ENCODE results near the gene ITM2B. TPM values are rescaled to one million over a fixed set of nuclear protein-coding genes. Genes with fewer than 3 reads are reported as not detected.

ITM2B gene
- total RNA-seq, 1 donor from 2014 or later, result 236 TPM

DNA sequence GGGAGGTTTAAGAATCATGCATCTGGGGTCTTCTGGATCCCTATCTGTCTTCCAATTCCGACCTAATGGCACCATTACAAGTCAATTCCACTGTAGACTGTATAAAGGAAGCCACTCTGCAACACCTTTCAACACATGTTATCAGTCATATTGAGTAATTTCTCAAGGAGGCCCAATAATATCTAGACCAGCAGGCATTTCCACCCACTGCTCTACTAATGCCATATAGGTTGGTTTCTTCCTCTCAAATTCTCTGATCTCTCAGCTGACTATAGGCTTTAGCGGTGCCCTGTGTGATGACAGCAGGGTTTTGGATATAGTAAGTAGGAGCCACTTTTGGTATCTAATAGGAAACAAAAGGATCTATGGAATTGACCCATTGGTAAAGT lies 12.4 kb upstream of the ITM2B start:
- no peak overlapping the region for H3K27ac Mint-ChIP-seq (ENCODE audit: unreplicated experiment)
- no peak overlapping the region for H3K4me3 Mint-ChIP-seq (ENCODE audit: unreplicated experiment)
- H3K36me3 Mint-ChIP-seq (ENCODE audit: unreplicated experiment), result peaks cover 4% of the 10 kb centered on the region
- no peak for TF ChIP-seq CTCF (IDR thresholded peaks at IDR 0.05; ENCODE audit: partially characterized antibody, unreplicated experiment)
- no peaks in the 10 kb centered on the region for H3K9me3 Mint-ChIP-seq (ENCODE audit: unreplicated experiment)
- H3K27me3 Mint-ChIP-seq (ENCODE audit: unreplicated experiment), result no peaks in the 10 kb centered on the region
- DNase-seq, result no peak
- no peaks in the 10 kb centered on the region for H3K4me1 Mint-ChIP-seq (ENCODE audit: low read depth, unreplicated experiment)

- Mint-ChIP-seq H3K4me1 (ENCODE audit: low read depth, unreplicated experiment) (no peaks in the 10 kb centered on the region), H3K36me3 (ENCODE audit: unreplicated experiment) (no peaks in the 10 kb centered on the region)
Measured at GRCh38 chr13:48220981-48221685, 11.9 kb upstream of the ITM2B start.

GRCh38 chr13:48221686-48222187 lies 11.3 kb upstream of the ITM2B start:
- Mint-ChIP-seq H3K4me1 (ENCODE audit: low read depth, unreplicated experiment) (no peaks in the 10 kb centered on the region), H3K36me3 (ENCODE audit: unreplicated experiment) (no peaks in the 10 kb centered on the region), H3K27me3 (ENCODE audit: unreplicated experiment) (no peaks in the 10 kb centered on the region), H3K4me3 (ENCODE audit: unreplicated experiment) (no peak overlapping the region), H3K9me3 (ENCODE audit: unreplicated experiment) (no peaks in the 10 kb centered on the region), H3K27ac (ENCODE audit: unreplicated experiment) (no peak overlapping the region)
- no peak for DNase-seq
- TF ChIP-seq CTCF (IDR thresholded peaks at IDR 0.05; ENCODE audit: partially characterized antibody, unreplicated experiment), result no peak

More at GRCh38 chr13:48220981-48221685, 11.9 kb upstream of the ITM2B start:
- H3K27me3 Mint-ChIP-seq (ENCODE audit: unreplicated experiment), result no peaks in the 10 kb centered on the region
- no peak overlapping the region for H3K4me3 Mint-ChIP-seq (ENCODE audit: unreplicated experiment)
- no peak for TF ChIP-seq CTCF (IDR thresholded peaks at IDR 0.05; ENCODE audit: partially characterized antibody, unreplicated experiment)
- no peaks in the 10 kb centered on the region for H3K9me3 Mint-ChIP-seq (ENCODE audit: unreplicated experiment)
- no peak for DNase-seq
- H3K27ac Mint-ChIP-seq (ENCODE audit: unreplicated experiment), result no peak overlapping the region

DNA sequence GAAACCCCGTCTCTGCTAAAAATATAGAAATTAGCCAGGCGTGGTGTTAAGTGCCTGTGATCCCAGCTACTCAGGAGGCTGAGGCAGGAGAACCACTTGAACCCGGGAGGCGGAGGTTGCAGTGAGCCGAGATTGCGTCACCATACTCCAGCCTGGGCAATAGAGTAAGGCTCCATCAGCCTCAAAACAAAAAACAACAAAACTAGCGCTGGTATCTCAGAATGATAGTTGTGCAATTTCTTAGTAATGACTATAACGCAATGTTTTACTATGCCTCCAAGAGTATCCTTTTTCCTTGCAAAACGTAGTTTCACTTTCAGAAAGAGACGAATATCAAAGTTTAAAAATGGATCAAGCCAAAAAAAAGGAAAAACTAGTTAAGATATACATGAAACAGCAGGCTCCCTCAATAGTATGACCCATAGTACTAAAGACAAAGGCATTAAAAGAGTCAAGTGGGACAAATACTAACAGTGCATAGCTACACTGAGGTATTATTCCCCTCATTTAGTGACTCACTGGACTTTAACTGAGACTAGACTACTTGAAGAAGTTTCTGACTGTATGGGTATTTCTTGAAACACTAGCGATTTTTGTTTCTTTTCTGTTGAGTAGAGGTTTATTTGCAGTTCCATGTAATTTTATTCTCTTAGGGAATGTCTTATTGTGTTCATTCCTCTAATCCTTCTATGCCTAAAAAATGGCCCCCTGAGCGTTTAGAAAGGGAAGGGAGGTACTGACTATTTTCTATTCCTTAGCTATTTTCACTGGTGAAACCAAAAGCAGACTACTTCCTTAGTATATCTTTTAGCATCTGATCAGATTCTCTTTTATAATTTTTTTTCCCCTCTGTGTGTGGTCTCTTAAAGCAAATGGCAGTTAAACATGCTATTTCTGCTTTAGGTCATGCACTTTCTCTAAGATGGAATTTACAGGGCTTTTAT lies 10.4 kb upstream of the ITM2B start:
- H3K9me3 Mint-ChIP-seq (ENCODE audit: unreplicated experiment), result no peaks in the 10 kb centered on the region
- no peak overlapping the region for H3K27ac Mint-ChIP-seq (ENCODE audit: unreplicated experiment)
- H3K4me1 Mint-ChIP-seq (ENCODE audit: low read depth, unreplicated experiment), result no peaks in the 10 kb centered on the region
- no peak for TF ChIP-seq CTCF (IDR thresholded peaks at IDR 0.05; ENCODE audit: partially characterized antibody, unreplicated experiment)
- DNase-seq, result no peak
- no peaks in the 10 kb centered on the region for H3K27me3 Mint-ChIP-seq (ENCODE audit: unreplicated experiment)
- H3K36me3 Mint-ChIP-seq (ENCODE audit: unreplicated experiment), result no peaks in the 10 kb centered on the region
- H3K4me3 Mint-ChIP-seq (ENCODE audit: unreplicated experiment), result no peak overlapping the region
